Frontal cortex (tissue), 4 donors: ENCODE measurements around the gene NEU4. TPM values are rescaled to one million over a fixed set of nuclear protein-coding genes. Genes with fewer than 3 reads are reported as not detected.
"Not testable (repeated sequence)": the region's sequence is repeated elsewhere in the genome, so short reads cannot be mapped to it uniquely, and the experiment has no call there.

Experiments used
- DNase-seq, 2 donors: peaks; one replicate each; pipeline ENCODE4 v3.0.0; 2012; ENCODE audit warnings: low spot score in 2 of 2
- FAIRE-seq: peaks from 2 replicates; lab custom pipeline; 2012; peaks lifted over from hg19 to GRCh38; lab: Jason Lieb, UNC
- total RNA-seq: library from RNA; depleted of rRNA; stranded (reverse); fragments of >200 nt; gene quantifications from one replicate; pipeline ENCODE4 v1.2.3, GENCODE V29; 2014
- donor health status: control.
- donor health status: control.
- donor health status: control.

The NEU4 gene
- total RNA-seq, 1 donor from 2014 or later, result 1.6 TPM

GRCh38 chr2:241797441-241798080 lies 11.4 kb upstream of the NEU4 start:
- FAIRE-seq (no peak), DNase-seq (peak; percentile 18 to 24)

GRCh38 chr2:241798081-241798630 lies 10.8 kb upstream of the NEU4 start:
- peak in 1 of 2 donors; percentile 16 for DNase-seq
- no peak for FAIRE-seq

- DNase-seq (peak; percentile 10 to 12), FAIRE-seq (no peak)
Measured at GRCh38 chr2:241798631-241799521, 10.1 kb upstream of the NEU4 start.

- DNase-seq, result peak; percentile 3 to 9
- FAIRE-seq, result no peak
Measured at GRCh38 chr2:241799522-241800197, 9.3 kb upstream of the NEU4 start.

- FAIRE-seq, result not testable (repeated sequence)
- peak in 1 of 2 donors; percentile 6 for DNase-seq
Measured at GRCh38 chr2:241800198-241800903, 8.6 kb upstream of the NEU4 start.

GRCh38 chr2:241801611-241802420 lies 7.2 kb upstream of the NEU4 start:
- FAIRE-seq, result no peak
- peak in 1 of 2 donors; percentile 7 for DNase-seq

- FAIRE-seq (no peak), DNase-seq (no peak)
Measured at GRCh38 chr2:241802421-241803318, 6.3 kb upstream of the NEU4 start.

- DNase-seq (peak in 1 of 2 donors; percentile 73), FAIRE-seq (no peak)
Measured at GRCh38 chr2:241803387-241804325, 5.3 kb upstream of the NEU4 start.

- peak in 1 of 2 donors; percentile 25 for DNase-seq
- no peak for FAIRE-seq
Measured at GRCh38 chr2:241804326-241805229, 4.4 kb upstream of the NEU4 start.

GRCh38 chr2:241806217-241806616 lies 2.8 kb upstream of the NEU4 start:
- not testable (repeated sequence) for DNase-seq, FAIRE-seq

- FAIRE-seq (no peak), DNase-seq (no peak)
Measured at GRCh38 chr2:241808051-241808720, 807 bp upstream of the NEU4 start.

GRCh38 chr2:241809383-241810306 lies 652 bp downstream of the NEU4 start:
- FAIRE-seq (no peak), DNase-seq (peak in 1 of 2 donors; percentile 17)

- DNase-seq (peak; percentile 47 to 71), FAIRE-seq (no peak)
Measured at GRCh38 chr2:241810307-241811200, 1.6 kb downstream of the NEU4 start.
